HG03103 (cell line): ENCODE data around the gene WRAP73.

Experiments used
- ATAC-seq: cut with Tn5 transposase; IDR thresholded peaks from one replicate; pipeline ENCODE4 v1.9.1; 2021; ENCODE audit warnings: low read depth; ENCODE audit not compliant: unreplicated experiment

WRAP73 gene

DNA sequence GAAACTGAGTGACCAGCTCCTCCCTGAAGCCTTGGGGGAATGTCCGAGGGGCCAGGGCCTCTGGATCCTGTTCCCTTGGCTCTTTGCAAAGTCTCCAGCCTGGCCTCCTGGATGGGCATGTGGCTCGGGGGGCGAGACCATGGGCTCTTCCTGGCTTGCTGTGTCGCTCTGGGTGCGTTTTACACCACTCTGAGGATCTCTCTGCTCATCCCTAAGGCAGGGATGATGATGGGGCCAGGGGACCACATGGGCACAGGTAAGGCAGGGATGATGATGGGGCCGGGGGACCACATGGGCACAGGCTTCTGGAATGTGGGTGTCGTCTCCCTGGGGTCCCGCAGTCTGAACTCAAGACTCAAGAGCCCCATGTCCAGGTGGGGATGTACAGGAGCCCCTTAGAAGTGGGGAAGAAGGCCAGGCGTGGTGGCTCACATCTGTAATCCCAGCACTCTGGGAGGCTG, 20.1 kb upstream of the WRAP73 start:
- ATAC-seq, result no peak

DNA sequence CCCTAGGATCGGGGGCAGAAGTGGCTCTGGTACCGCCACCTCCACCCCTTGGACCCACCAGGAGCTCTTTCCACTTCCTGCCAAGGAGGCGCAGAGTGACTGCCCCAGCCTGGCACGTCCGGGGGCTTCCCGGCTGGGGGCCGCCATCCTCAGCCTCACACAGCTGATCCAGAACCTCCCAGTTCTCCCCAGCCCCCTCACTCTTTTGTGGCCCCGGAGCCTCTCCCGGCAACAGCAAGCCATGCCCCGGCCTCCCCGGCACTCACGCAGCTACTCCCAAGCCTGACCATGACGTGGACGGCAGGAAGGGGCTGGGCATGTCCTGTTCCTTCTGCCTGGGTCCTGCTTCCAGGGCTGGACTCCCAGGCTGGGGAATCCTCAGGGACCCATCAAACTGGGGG, 19.5 kb upstream of the WRAP73 start:
- ATAC-seq, result no peak

DNA sequence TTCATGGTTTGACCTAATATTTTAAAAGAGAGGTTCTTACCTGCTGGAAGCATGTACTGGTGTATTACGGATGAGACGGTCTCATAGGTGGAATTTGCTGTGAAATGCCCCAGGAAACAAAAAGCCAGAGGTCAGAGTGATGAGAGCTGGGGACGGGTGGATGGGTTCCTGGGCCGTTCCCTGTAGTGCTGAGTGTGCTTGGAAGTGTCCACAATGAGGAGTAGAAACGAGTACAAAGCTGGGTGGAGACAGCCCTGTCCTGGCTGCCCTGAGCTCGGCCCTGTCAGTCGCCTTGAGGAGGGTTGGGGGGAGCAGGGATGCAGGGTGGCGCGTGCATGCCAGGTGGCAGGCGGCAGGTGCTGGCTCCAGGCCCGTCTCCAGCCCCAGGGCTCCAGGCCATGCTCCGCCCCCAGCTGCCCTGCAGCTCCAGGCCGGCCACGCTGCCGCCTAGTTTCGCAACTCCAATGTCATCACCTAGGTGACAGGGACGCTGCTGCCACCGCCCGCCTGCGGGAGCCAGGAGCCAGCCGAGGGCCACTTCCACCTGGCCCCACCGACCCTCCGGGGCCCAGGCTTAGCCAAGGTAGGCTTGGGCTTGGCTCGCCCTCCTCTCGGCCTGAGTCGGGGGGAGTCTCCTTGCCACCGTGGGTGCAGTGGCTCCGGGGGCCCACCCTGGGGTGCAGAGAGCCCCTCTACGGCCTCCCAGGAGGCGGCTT, 18.8 kb upstream of the WRAP73 start:
- no peak for ATAC-seq

DNA sequence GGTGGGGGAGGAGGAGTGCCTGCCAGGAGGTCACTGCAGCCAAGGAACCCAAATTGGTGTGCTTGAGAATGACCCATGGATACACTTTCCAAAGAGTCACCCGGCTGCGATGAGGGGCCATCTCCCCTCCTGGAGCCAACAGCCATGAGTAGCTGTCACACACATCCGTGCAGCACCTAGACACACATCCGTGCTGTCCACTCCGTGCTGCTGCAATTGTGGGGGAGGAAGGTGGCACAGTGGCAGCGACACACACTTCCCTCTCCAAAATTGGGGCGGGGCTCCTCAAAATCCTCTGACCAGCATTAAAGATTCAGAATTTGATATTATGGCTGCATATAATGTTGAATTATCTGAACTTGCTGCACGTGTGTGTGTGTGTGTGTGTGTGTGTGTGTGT, 18.2 kb upstream of the WRAP73 start:
- no peak for ATAC-seq

DNA sequence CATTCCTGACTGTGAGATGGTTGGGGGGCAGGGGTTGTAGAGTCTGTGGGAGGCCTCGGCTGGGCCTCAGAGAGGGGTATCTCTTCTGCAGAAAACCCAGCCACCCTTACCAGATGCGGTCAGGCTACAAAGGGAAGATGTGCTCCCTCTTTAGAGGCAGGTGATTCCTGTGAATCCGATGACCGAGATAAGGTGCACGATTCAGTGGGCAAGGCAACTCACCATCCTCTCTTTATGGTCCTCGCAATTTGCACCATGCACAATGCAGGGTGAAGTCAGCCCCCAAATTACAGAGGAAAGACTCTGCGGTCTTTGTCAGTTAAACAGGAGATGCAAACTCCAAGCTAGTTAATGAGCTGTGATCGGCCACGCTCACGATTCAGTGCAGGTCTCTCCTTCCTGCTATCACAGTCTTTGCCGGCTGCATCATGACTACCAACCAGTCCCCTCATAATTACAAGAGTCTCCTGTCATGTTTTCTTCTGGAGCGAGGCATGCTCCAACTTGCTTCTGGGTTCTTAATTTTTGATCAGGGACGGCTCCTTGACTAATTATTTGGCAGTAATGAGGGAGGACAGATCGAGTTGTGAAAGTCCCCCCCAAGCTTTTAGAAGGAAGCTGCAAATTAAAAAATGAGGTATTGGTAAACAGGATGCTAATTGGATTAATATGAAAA, 14.9 kb upstream of the WRAP73 start:
- no peak for ATAC-seq

DNA sequence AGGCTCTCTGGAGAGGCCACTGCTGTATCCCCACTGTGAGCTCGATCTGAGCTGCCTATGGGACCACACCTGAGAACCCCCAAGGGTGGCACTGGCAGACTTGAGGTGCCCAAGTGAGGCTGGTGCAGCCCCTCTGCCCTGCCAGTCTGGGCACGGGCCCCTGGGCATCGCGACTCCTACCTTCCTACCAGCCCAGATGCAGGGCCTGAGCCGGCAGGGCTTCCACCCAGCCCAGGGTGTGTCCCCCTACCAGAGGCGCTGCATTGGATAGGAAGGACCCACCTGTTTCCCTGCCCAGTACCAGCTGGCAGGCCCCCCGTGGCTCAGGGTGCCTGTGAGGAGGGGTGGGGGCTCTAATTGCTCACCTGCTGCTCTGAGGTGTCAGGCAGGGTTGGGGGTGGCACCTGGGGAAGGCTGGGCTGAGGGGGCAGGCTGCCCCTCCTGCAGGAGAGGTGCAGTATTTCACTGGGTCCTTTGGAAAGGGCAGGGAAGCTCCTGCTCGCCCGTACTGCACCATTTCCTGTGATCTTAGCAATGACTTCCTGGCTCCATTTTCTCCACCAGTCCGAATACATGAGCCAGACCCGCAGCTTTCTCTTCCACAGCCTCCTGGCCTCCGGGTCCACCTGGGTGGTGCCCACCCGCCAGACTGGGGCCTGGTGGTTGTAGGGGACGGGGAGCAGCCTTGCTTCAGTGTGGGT, 14.2 kb upstream of the WRAP73 start:
- no peak for ATAC-seq

DNA sequence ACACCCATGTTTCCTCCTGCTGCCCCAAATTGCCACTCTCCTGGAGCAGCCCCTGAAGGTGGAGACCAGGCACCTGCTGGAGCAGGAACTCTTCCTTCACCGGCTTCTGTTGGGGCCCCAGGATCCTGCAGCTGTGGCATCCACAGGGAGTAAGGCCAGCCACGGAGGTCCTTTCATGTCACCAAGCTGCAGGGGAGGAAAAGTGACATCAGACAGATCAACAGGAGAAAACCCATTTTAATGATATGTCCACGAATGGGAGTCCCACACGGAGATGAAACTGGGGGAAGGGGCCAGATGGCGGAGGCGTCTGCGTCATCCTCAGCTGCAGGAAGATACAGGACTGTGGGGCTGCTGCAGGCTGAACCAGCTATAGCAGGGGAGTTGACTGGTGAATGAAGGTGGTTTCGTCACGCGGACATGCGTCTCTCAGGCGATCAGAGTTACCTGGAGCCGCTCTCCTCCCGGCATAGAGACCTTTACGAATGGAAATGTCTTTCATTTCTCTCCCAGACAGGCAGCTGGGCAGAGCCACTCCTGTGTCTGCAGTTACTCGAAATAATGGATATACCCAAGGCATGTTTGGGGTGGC, 12.3 kb upstream of the WRAP73 start:
- no peak for ATAC-seq

DNA sequence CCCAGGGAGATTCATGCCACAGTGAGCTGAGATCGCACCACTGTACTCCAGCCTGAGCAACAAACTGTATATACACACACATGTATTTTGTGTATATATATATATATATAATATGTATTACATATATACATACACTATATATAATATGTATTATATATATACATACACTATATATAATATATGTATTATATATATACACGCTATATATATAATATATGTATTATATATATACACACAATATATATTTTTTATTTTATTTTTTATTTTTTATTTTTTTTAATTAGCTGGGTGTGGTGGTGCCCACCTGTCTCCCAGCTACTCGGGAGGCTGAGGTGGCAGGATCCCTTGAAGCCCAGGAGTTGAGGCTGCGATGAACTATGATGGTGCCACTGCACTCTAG, 11.7 kb upstream of the WRAP73 start:
- ATAC-seq, result no peak

DNA sequence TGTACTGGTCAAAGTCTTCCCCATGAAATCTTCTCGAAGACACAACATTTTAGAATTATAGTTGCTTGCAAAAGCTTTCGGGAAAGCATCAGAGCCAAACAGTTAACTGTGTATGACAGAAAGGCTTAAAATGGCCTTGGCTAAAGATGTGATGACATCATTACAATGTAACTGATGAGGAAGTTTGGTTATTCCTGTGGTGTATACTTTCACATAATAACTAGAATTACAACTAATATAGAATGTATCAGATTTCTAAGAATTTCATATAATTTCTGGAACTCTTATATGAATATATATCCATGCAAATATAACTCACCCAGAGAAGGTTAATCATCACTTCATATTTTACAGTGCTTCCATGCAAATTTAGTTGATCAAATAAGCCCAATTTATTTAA, 10.8 kb upstream of the WRAP73 start:
- no peak for ATAC-seq

DNA sequence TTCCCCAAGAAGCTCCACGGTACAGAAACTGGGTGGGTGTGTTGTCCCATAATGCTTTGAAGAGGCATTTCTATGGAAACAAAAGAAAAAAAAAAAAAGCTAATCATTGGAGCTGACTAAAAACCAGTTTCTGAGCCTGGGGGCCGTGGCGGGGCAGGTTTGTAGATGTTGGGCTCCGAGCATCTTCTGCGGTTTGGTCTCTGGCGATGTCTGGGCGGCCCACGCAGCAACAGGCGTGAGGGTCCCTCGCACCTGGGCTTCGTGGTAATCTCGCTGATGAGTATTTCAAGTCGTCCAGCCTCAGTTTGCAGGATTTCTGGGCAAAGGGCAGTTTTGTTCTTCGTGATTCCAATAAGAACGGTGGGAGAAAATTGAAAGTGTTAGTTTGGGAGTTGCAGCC, 9.2 kb upstream of the WRAP73 start:
- no peak for ATAC-seq

DNA sequence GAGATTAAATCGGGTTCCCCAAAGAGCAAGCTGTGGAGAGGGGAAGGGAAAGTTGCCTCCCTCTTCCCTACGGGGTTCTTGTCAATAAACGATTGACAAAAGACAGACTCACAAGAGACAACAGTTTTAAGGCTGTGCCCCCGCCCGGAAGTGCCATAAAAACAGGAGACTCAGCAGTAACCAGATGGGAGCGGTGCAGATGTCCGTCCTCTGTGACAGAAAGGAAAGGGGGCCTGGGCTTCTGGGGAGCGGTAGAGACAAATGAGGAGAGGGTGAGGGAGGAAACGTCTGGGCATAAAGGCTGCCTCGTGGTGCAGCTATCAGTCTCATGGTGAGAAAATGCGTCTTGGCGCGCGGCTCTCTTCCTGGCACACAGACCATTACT, 8.3 kb upstream of the WRAP73 start:
- no peak for ATAC-seq

DNA sequence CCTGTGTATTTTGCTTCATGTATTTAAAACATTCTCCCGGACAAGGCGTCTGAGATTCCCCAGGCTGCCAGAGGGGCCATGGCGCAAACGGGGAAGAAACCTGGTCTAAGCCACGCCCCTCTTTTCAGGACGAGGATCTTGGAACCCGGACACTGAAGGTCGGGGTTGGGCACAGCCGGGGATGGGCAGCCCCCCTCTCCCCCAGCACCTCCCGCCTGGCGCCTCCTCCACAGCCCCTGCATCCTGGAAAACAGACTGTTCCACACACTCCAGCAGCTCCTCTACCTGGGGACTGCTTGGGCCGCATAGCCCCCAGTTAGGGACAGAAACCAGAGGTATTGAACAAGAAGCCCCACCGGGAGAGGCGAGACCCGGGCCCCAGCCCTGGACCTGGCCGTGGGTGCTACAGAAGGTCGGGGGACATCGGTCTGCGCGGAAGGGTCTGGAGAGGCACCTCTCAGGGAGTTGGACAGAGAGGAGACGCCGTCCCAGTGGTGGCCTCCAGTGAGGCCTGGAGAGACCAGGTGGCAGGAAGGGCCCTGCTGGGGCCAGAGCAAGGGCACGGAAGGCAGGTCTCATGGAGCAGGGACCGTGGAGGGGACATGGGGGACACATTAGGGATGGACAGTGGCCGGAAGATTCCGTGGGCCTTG, 7.8 kb upstream of the WRAP73 start:
- ATAC-seq, result no peak

DNA sequence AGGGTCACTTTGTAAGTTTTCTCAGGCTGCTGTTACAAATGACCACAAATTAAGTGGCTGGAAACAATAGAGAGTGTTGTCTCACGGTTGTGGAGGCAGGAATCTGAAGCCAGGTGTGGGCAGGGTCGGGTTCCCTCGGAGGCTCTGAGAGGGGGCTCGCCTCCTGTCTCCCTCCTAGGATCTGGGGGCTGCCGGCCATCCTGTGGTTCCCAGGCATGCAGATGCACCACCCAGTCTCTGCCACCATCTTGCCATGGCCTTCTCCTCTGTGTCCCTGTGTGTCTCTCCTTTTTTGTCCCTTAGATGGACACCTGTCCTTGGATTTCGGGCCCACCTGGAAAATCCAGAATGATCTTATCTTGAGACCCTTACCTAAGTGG, 7.2 kb upstream of the WRAP73 start:
- ATAC-seq, result no peak

DNA sequence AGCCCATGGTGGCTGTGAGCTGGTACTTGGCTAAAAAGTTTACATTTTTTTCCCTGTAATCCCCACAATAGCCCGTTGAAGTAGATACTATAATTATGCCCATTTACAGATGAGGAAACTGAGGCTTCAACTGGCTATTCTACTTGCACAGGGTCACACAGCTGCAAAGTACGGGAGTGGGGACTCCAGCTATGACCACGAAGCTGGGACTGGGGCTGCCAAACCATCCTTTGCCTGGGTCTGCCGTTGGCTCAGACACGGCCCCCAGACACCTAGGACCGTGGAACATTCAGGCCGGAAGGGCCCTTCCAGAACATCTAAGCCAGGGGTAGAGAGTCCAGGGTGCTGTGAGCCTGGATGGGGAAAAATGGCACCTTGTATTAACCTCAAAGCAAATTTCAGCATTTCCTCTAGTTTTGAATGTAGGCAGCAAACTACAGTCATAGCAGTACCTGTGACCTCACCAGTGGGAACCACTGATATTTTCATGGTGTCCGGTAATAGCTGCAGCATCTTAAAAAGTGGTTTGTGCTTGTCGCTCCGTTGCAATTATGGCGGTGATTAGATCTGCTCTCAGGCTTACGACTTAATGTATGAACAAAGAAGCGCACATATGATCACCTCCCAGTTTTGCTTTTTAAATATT, 6.7 kb upstream of the WRAP73 start:
- peak; percentile 51 for ATAC-seq

DNA sequence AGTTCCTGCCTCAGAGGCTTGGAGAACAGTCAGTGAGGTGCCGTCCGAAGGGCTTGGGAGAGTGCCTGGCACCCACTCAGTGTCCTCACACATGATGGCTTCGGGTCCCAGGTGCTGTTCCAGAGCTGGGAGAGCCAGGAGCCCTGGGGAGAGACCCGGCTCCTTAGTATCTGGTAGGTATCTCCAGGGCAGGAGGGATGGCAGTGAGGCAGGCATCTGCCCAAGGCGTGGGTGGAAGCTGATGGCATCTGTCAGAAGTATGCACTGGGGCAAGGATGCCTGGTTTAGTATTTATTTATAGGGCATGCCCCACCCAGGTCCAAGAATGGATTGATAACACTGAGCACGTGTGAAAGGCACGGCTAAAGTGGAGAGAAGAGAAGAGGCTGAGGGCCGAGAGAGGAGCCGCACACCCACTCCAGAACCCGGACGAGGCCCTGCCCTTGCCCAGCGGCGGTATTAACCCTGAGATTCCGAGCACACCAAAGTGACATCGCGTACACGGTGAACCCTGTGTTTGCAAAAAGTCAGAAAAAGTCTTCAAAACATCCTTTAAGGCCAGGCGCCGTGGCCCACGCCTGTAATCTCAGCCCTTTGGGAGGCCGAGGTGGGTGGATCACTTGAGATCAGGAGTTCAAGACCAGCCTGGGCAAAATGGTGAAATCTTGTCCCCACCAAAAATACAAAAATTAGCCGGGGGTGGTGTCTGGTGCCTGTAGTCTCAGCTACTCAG, 4.8 kb upstream of the WRAP73 start:
- no peak for ATAC-seq

DNA sequence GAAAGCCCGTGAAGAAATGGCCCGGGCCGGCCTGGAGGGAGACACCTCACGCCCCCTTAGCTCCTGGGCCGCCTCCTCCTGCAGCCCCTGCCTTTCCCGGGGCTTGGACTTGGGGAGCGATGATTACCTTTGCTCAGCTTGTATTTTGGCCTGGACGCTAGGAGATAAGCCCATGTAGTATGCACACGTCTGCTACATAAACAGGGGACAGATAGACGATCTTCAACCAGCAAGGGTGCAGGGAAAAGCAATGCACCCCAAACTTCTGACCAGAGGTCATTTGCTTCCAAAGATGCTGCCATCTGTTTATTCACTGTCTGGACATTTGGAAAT, 3.3 kb upstream of the WRAP73 start:
- no peak for ATAC-seq

DNA sequence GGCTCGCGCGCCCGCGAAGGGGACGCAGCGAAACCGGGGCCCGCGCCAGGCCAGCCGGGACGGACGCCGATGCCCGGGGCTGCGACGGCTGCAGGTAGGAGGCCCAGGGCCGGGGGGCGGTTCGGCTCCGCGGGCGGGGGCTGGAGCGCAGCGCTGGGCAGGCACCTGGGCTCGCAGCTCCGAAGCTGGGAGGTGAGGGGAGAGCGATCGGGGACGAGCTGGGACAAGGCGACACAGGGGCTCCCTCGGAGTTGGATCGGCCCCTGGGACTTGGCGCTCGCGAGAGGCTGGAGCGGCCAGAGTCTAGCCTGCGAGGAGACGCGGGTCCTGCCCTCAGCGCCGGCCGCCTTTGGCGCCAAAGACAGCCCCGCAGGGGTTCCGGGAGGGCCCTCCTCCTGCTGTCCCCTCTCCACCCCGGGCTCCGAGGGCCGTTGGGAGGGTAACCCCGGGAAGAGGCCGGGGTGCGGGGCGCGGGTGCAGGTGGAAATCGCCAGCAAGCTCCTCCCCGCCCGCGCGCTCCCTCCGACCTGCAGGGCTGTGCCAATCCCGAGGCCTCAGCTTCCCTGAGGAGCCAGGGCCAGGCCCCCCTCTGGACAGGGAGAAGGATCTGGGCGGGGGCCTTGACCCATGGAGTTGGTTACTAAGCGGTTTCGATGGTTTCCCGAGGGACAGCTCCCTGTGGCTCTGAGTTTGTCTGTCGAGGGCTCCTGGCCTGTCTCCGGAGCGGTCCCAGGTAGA, 2.8 kb upstream of the WRAP73 start:
- ATAC-seq, result no peak

DNA sequence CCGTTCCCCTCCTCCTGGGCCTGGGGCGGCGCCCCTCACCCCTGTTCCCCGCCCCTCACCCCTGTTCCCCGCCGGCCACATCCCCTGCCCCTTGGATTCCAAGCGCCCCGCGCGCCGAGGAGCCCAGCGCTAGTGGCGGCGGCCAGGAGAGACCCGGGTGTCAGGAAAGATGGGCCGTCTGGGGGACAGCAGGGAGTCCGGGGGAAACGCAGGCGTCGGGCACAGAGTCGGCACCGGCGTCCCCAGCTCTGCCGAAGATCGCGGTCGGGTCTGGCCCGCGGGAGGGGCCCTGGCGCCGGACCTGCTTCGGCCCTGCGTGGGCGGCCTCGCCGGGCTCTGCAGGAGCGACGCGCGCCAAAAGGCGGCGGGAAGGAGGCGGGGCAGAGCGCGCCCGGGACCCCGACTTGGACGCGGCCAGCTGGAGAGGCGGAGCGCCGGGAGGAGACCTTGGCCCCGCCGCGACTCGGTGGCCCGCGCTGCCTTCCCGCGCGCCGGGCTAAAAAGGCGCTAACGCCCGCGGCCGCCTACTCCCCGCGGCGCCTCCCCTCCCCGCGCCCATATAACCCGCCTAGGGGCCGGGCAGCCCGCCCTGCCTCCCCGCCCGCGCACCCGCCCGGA, 2.1 kb upstream of the WRAP73 start, which contains the start of gene TP73:
Gene TP73, plus strand, starts transcription at position 587 of the 618 bp plus-strand sequence. CDS start 29,850 bp downstream, outside the sequence.
- no peak for ATAC-seq
